AG04450 (cell line): ENCODE measurements around the gene MSH4. TPM values are rescaled to one million over a fixed set of nuclear protein-coding genes. Genes with fewer than 3 reads are reported as not detected.

Source experiments
- CTCF ChIA-PET: fragments of 300-600, 350-600 bp; formaldehyde crosslinking; extraction: SDS; loops from one replicate; lab custom pipeline; 2022; ENCODE audit warnings: antibody characterized with exemption, inconsistent platforms; lab: Charles Lee
- POLR2A ChIA-PET: fragments of 350-600 bp; formaldehyde crosslinking; extraction: SDS; loops from one replicate; lab custom pipeline; 2021; ENCODE audit warnings: antibody characterized with exemption, inconsistent platforms; lab: Yijun Ruan, JAX
- DNase-seq: peaks from one replicate; pipeline ENCODE4 v3.0.0-alpha.2; 2011; ENCODE audit warnings: low read depth, low spot score
- H3K27ac ChIP-seq: one replicate; pipeline ENCODE4 v1.5.1; 2012; ENCODE audit warnings: low read depth, low read length, control low read depth
- H3K27me3 ChIP-seq: one replicate; pipeline ENCODE4 v1.6.0; 2012; ENCODE audit warnings: low read length; ENCODE audit not compliant: control insufficient read depth, insufficient read depth
- H3K4me3 ChIP-seq: 2 replicates; pipeline ENCODE4 v1.5.1; 2011; ENCODE audit warnings: mild to moderate bottlenecking, low read depth, low read length, control low read depth
- H3K9me3 ChIP-seq: 2 replicates; pipeline ENCODE4 v1.5.1; 2012; ENCODE audit warnings: low read length; ENCODE audit not compliant: control insufficient read depth, insufficient read depth
- polyA plus RNA-seq: library from polyadenylated mRNA; depleted of rRNA; stranded (reverse); fragments of >200 nt; gene quantifications from 2 replicates; pipeline ENCODE4 v1.2.3, GENCODE V29; 2011
- TF ChIP-seq, protein P1 (sequence below): IDR thresholded peaks from 2 replicates; pipeline ENCODE4 v1.5.1; 2011; ENCODE audit warnings: low read depth, low read length, control low read depth, inconsistent platforms

The MSH4 gene
- polyA plus RNA-seq, 1 experiment, result 0.04 TPM

DNA sequence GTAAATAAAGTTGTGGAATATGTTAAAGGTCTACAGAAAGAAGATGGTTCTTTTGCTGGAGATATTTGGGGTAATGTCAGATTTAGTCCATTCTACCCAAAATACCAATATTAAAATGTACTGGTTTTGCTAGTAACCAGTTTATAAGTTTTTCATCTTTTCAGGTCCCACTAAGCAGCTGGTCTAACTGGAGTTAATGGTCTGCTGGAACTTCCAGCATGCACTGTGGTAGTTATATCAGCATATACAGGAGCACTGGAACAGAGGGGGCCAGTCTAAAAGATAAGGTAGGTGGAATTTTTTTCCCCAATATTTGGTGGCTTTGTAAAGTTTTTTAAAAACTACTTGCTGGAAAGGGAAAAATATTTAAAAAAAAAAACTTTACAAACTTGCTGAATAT lies 6.7 kb upstream of the MSH4 start:
- TF ChIP-seq, protein P1, sequence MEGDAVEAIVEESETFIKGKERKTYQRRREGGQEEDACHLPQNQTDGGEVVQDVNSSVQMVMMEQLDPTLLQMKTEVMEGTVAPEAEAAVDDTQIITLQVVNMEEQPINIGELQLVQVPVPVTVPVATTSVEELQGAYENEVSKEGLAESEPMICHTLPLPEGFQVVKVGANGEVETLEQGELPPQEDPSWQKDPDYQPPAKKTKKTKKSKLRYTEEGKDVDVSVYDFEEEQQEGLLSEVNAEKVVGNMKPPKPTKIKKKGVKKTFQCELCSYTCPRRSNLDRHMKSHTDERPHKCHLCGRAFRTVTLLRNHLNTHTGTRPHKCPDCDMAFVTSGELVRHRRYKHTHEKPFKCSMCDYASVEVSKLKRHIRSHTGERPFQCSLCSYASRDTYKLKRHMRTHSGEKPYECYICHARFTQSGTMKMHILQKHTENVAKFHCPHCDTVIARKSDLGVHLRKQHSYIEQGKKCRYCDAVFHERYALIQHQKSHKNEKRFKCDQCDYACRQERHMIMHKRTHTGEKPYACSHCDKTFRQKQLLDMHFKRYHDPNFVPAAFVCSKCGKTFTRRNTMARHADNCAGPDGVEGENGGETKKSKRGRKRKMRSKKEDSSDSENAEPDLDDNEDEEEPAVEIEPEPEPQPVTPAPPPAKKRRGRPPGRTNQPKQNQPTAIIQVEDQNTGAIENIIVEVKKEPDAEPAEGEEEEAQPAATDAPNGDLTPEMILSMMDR, result no peak
- POLR2A ChIA-PET, result no interaction called here
- DNase-seq, result no peak
- CTCF ChIA-PET, result no interaction called here
- Histone ChIP-seq H3K27me3 (no peaks in the 10 kb centered on the region), H3K9me3 (no peaks in the 10 kb centered on the region; the same call in 1 of the 2 replicates), H3K4me3 (peak overlapping the region; percentile 11), H3K27ac (no peak overlapping the region)

DNA sequence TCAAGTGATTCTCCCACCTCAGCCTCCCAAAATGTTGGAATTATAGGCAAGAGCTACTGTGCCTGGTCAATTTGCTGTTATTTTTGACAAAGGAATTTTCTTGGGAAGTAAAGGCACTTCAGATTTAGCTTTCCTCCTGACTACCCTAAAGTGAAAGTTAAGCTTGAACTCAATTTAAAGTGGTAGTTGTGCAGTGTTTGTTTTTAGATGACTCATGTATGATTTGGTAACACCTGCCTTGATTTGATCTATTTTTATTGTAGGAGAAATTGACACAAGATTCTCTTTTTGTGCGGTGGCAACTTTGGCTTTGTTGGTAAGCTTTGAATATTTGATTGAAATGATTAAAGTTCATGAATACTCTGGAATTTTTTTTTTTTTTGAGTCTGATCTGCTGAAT lies 5.7 kb upstream of the MSH4 start:
- ChIA-PET CTCF (interaction anchor here (0.9 kb wide), 1 partner anchor 45 kb away, joined by 3 read pairs; no protein-coding TSS in a partner anchor), POLR2A (interaction anchor here (0.6 to 1.0 kb wide), 2 partner anchors 16 to 1948 kb away, joined by 3 to 9 read pairs; no protein-coding TSS in a partner anchor)
- Histone ChIP-seq H3K27me3 (no peaks in the 10 kb centered on the region), H3K4me3 (no peak overlapping the region; the same call in 1 of the 2 replicates), H3K27ac (peak overlapping the region; percentile 41), H3K9me3 (no peaks in the 10 kb centered on the region)
- TF ChIP-seq, protein P1, result no peak
- no peak for DNase-seq

DNA sequence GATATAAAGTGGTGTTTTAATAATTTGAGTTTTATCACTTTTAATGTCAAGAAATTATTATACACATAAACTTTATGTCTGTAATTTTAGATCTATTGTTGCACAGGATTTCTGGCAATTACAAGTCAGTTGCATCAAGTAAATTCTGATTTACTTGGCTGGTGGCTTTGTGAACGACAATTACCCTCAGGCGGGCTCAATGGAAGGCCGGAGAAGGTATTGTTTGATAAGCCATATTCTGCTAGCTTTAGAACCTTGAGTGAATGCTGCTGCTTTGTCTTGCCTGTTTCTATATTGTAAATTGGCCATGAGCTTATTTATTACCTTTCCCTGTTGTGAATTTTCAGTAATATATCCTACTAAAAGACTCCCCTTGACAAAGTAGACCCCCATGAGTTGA lies 4.6 kb upstream of the MSH4 start:
- Histone ChIP-seq H3K4me3 (no peak overlapping the region), H3K27ac (no peak overlapping the region), H3K9me3 (no peaks in the 10 kb centered on the region; the same call in 1 of the 2 replicates), H3K27me3 (no peaks in the 10 kb centered on the region)
- ChIA-PET POLR2A (interaction anchor here (1.0 kb wide), 1 partner anchor 14 kb away, joined by 9 read pairs; no protein-coding TSS in a partner anchor), CTCF (no interaction called here)
- DNase-seq, result no peak
- TF ChIP-seq, protein P1, result no peak

DNA sequence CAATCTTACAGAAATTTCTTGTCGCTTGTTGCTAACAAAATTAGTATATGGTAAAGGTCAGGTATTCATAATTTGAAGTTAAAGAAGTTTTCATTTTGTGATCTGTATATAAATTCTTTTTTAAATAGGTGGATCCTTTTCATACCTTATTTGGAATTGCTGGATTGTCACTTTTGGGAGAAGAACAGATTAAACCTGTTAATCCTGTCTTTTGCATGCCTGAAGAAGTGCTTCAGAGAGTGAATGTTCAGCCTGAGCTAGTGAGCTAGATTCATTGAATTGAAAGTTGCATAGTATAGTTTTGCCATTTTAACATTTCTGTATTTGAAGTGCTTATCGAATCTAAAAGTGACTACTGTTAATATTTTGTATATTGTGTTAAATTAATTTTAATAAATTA lies 2.3 kb upstream of the MSH4 start:
- no peak overlapping the region for H3K27ac ChIP-seq
- no peaks in the 10 kb centered on the region; the same call in 1 of the 2 replicates for H3K9me3 ChIP-seq
- ChIA-PET POLR2A (interaction anchor here (1.7 kb wide), 1 partner anchor 8 kb away, joined by 6 read pairs; the partner anchor contains the start of gene RABGGTB), CTCF (no interaction called here)
- no peak for DNase-seq
- no peak overlapping the region for H3K4me3 ChIP-seq
- TF ChIP-seq, protein P1, result no peak
- H3K27me3 ChIP-seq, result no peaks in the 10 kb centered on the region

DNA sequence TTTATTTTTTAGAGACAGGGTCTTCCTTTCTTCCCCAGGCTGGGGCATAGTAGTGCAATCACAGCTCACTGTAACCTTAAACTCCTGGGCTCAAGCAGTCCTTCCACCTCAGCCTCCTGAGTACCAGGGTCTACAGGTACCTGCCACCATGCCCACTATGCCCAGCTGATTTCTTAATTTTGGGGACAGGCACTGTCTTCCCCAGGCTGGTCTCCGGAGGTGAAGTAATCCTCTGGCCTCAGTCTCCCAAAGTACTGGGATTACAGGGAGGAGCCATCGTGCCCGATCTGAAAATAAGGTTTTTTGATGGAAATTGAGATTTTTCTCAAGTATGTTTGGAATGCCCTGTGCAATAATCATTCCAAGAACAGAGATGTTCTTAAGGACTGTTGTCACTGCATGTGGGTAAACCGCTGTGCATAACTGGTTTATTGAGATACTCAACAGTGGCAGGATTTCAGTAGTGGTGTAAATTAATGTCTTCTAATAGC lies 934 bp upstream of the MSH4 start:
- TF ChIP-seq, protein P1, result no peak
- Histone ChIP-seq H3K27ac (no peak overlapping the region), H3K9me3 (no peaks in the 10 kb centered on the region; the same call in 1 of the 2 replicates), H3K27me3 (no peaks in the 10 kb centered on the region), H3K4me3 (no peak overlapping the region)
- DNase-seq, result no peak
- CTCF ChIA-PET, result no interaction called here
- POLR2A ChIA-PET, result interaction anchor here (1.2 to 1.7 kb wide), 2 partner anchors 10 kb away, joined by 6 to 9 read pairs; partner anchors contain the start of gene RABGGTB
